HPDE6-E6E7 (cell line): ENCODE measurements around the gene ADGRG2.

Experiments
- DNase-seq: peaks from one replicate; pipeline ENCODE4 v3.0.0; 2011; ENCODE audit warnings: missing footprints; ENCODE audit errors: extremely low spot score

ADGRG2 gene

GRCh38 chrX:19121898-19122640 is at the start of gene ADGRG2:
Gene ADGRG2 (minus strand): TSS chrX:19122468. CDS start chrX:19068834, 53,634 bp downstream.
- no peak for DNase-seq

- DNase-seq, result no peak
Measured at GRCh38 chrX:19168609-19169008, 46.3 kb upstream of the ADGRG2 start.

GRCh38 chrX:19162851-19163250 is 40.6 kb upstream of the ADGRG2 start:
- no peak for DNase-seq

GRCh38 chrX:19156186-19156585 is 33.9 kb upstream of the ADGRG2 start:
- DNase-seq, result no peak

GRCh38 chrX:19152762-19153161 is 30.5 kb upstream of the ADGRG2 start:
- no peak for DNase-seq

- DNase-seq, result no peak
Measured at GRCh38 chrX:19137067-19137466, 14.8 kb upstream of the ADGRG2 start.

GRCh38 chrX:19133784-19134183 is 11.5 kb upstream of the ADGRG2 start:
- DNase-seq, result no peak

- no peak for DNase-seq
Measured at GRCh38 chrX:19133231-19133630, 11.0 kb upstream of the ADGRG2 start.

GRCh38 chrX:19130628-19131027 is 8.4 kb upstream of the ADGRG2 start:
- no peak for DNase-seq

- DNase-seq, result no peak
Measured at GRCh38 chrX:19129694-19130093, 7.4 kb upstream of the ADGRG2 start.

- DNase-seq, result no peak
Measured at GRCh38 chrX:19127649-19128168, 5.4 kb upstream of the ADGRG2 start.

GRCh38 chrX:19122641-19123009 is 357 bp upstream of the ADGRG2 start:
- DNase-seq, result no peak

GRCh38 chrX:19121466-19121865 is 802 bp downstream of the ADGRG2 start:
- no peak for DNase-seq

- DNase-seq, result no peak
Measured at GRCh38 chrX:19110642-19111041, 11.6 kb downstream of the ADGRG2 start.

- DNase-seq, result no peak
Measured at GRCh38 chrX:19107035-19107434, 15.2 kb downstream of the ADGRG2 start.

GRCh38 chrX:19100586-19100985 is 21.7 kb downstream of the ADGRG2 start:
- DNase-seq, result no peak

- DNase-seq, result no peak
Measured at GRCh38 chrX:19097553-19098283, 24.6 kb downstream of the ADGRG2 start.

- DNase-seq, result no peak
Measured at GRCh38 chrX:19096586-19096985, 25.7 kb downstream of the ADGRG2 start.

- DNase-seq, result no peak
Measured at GRCh38 chrX:19094654-19095053, 27.6 kb downstream of the ADGRG2 start.

- no peak for DNase-seq
Measured at GRCh38 chrX:19091596-19091995, 30.7 kb downstream of the ADGRG2 start.

- DNase-seq, result no peak
Measured at GRCh38 chrX:19089555-19090040, 32.7 kb downstream of the ADGRG2 start.

GRCh38 chrX:19086102-19086772 is 36.0 kb downstream of the ADGRG2 start:
- DNase-seq, result no peak
